IMR-90 (cell line): ENCODE results near the gene LYZL6. TPM values are rescaled to one million over a fixed set of nuclear protein-coding genes. Genes with fewer than 3 reads are reported as not detected.

ENCODE experiments used
- ATAC-seq: fragments of 200-7000 bp; cut with Tn5 transposase; 2 replicates; pipeline ENCODE4 v1.9.1; 2020; ENCODE audit warnings: low read depth, mild to moderate bottlenecking, moderate library complexity
- BruUV-seq: library from RNA; stranded (reverse); fragments of 400-500 nt; replicated peaks from 2 replicates; lab custom pipeline; 2021; lab: Mats Ljungman, UMichigan
- CTCF ChIA-PET: fragments of 300-600 bp; formaldehyde crosslinking; extraction: SDS; loops from one replicate; lab custom pipeline; 2021; ENCODE audit warnings: antibody characterized with exemption; lab: Yijun Ruan, JAX
- POLR2A ChIA-PET: fragments of 300-600 bp; sonication (Branson Sonifier 250); formaldehyde crosslinking; loops from one replicate; lab custom pipeline; 2022; ENCODE audit warnings: antibody characterized with exemption; ENCODE audit not compliant: unreplicated experiment; lab: Charles Lee
- DNase-seq: peaks from one replicate; pipeline ENCODE4 v3.0.0; 2013
- H2AFZ ChIP-seq: replicated peaks from 2 replicates; pipeline ENCODE3; 2013; ENCODE audit warnings: low read length, mild to moderate bottlenecking; ENCODE audit not compliant: poor library complexity
- H2AK5ac ChIP-seq: 2 replicates; pipeline ENCODE4 v1.6.1; 2013; ENCODE audit warnings: low read depth, low read length, inconsistent platforms
- H2AK9ac ChIP-seq: replicated peaks from 2 replicates; pipeline ENCODE3; 2013; ENCODE audit warnings: mild to moderate bottlenecking, low read depth, low read length, moderate library complexity; ENCODE audit not compliant: poor library complexity
- H2BK120ac ChIP-seq: 2 replicates; pipeline ENCODE4 v1.6.1; 2013; ENCODE audit warnings: low read depth, low read length, inconsistent platforms
- H2BK15ac ChIP-seq: 3 replicates; pipeline ENCODE4 v1.6.1; 2013; ENCODE audit warnings: low read depth, low read length, inconsistent platforms
- H2BK20ac ChIP-seq: 2 replicates; pipeline ENCODE4 v1.6.1; 2013; ENCODE audit warnings: low read depth, mild to moderate bottlenecking, inconsistent platforms, low read length, moderate library complexity
- H2BK5ac ChIP-seq: 2 replicates; pipeline ENCODE4 v1.6.1; 2013; ENCODE audit warnings: mild to moderate bottlenecking, low read depth, low read length, inconsistent platforms; ENCODE audit not compliant: poor library complexity, severe bottlenecking
- H3K14ac ChIP-seq: replicated peaks from 2 replicates; pipeline ENCODE4 v1.6.1; 2013; ENCODE audit warnings: low read depth, low read length, inconsistent platforms
- H3K18ac ChIP-seq: 2 replicates; pipeline ENCODE4 v1.6.1; 2013; ENCODE audit warnings: low read depth, low read length, control low read depth
- H3K23ac ChIP-seq: 2 replicates; pipeline ENCODE4 v1.6.1; 2013; ENCODE audit warnings: low read depth, low read length, inconsistent platforms
- H3K27ac ChIP-seq: 2 replicates; pipeline ENCODE4 v1.5.1; 2013; ENCODE audit warnings: mild to moderate bottlenecking, control low read depth, low read length; ENCODE audit not compliant: insufficient read depth
- H3K27me3 ChIP-seq: 2 replicates; pipeline ENCODE4 v1.6.1; 2013; ENCODE audit warnings: low read length; ENCODE audit not compliant: control insufficient read depth, insufficient read depth
- H3K36me3 ChIP-seq: 2 replicates; pipeline ENCODE4 v1.6.1; 2013; ENCODE audit warnings: low read length, mixed read lengths; ENCODE audit not compliant: control insufficient read depth, insufficient read depth
- H3K4ac ChIP-seq: 2 replicates; pipeline ENCODE4 v1.6.1; 2013; ENCODE audit warnings: low read depth, low read length, inconsistent platforms
- H3K4me1 ChIP-seq: 2 replicates; pipeline ENCODE4 v1.6.1; 2013; ENCODE audit warnings: low read length, mixed read lengths; ENCODE audit not compliant: control insufficient read depth, insufficient read depth
- H3K4me2 ChIP-seq: 2 replicates; pipeline ENCODE4 v1.6.1; 2013; ENCODE audit warnings: low read depth, mild to moderate bottlenecking, control low read depth, low read length, moderate library complexity
- H3K4me3 ChIP-seq: 2 replicates; pipeline ENCODE4 v1.5.1; 2013; ENCODE audit warnings: low read depth, mild to moderate bottlenecking, control low read depth, low read length, moderate library complexity; ENCODE audit not compliant: insufficient read depth
- H3K56ac ChIP-seq: 2 replicates; pipeline ENCODE4 v1.6.1; 2013; ENCODE audit warnings: low read length, inconsistent platforms; ENCODE audit not compliant: insufficient read depth; ENCODE audit errors: extremely low read depth
- H3K79me1 ChIP-seq, 2 experiments: 2 replicates each; pipeline ENCODE4 v1.6.1; 2013; ENCODE audit warnings: low read length in 2 of 2, inconsistent platforms in 1 of 2, low read depth in 1 of 2
- H3K9ac ChIP-seq: 2 replicates; pipeline ENCODE4 v1.6.1; 2013; ENCODE audit warnings: low read depth, low read length, control low read depth
- H3K9me1 ChIP-seq: 2 replicates; pipeline ENCODE4 v1.6.1; 2013; ENCODE audit warnings: low read length, inconsistent platforms; ENCODE audit not compliant: insufficient read depth
- H3K9me3 ChIP-seq: 2 replicates; pipeline ENCODE4 v1.6.1; 2013; ENCODE audit warnings: low read length; ENCODE audit not compliant: control insufficient read depth, insufficient read depth
- H4K20me1 ChIP-seq: 2 replicates; pipeline ENCODE4 v1.6.1; 2013; ENCODE audit warnings: low read length, inconsistent platforms; ENCODE audit not compliant: insufficient read depth
- H4K5ac ChIP-seq: 2 replicates; pipeline ENCODE4 v1.6.1; 2013; ENCODE audit warnings: mild to moderate bottlenecking, low read depth, low read length, control low read depth
- H4K8ac ChIP-seq, 2 experiments: 2 replicates each; pipeline ENCODE4 v1.6.1; 2013; ENCODE audit warnings: low read depth in 2 of 2, low read length in 2 of 2, control low read depth in 1 of 2, inconsistent platforms in 1 of 2
- H4K91ac ChIP-seq: 2 replicates; pipeline ENCODE4 v1.6.1; 2013; ENCODE audit warnings: low read depth, low read length, inconsistent platforms; ENCODE audit not compliant: insufficient read depth
- BHLHE40 ChIP-seq: fragments of 150-350 bp; IDR thresholded peaks from 2 replicates; pipeline ENCODE4 v1.6.1; 2016; ENCODE audit warnings: mild to moderate bottlenecking, low read depth, low read length
- CEBPB ChIP-seq: IDR thresholded peaks from 2 replicates; pipeline ENCODE4 v1.6.1; 2012; ENCODE audit warnings: low read depth, low read length, improper control_type of control experiment
- CHD1 ChIP-seq: IDR thresholded peaks from 2 replicates; pipeline ENCODE4 v1.6.1; 2012; ENCODE audit warnings: low read depth, low read length, improper control_type of control experiment
- CTCF ChIP-seq: conservative IDR thresholded peaks from 2 replicates; pipeline ENCODE4 v1.5.1; 2012; ENCODE audit warnings: mild to moderate bottlenecking, low read depth, low read length, improper control_type of control experiment
- ELK1 ChIP-seq: fragments of 150-350 bp; IDR thresholded peaks from 2 replicates; pipeline ENCODE4 v1.6.1; 2016; ENCODE audit warnings: low read depth, mild to moderate bottlenecking, low read length, moderate library complexity, borderline replicate concordance
- FOS ChIP-seq: fragments of 150-350 bp; IDR thresholded peaks from 2 replicates; pipeline ENCODE4 v1.6.1; 2016; ENCODE audit warnings: low read depth, low read length
- MAZ ChIP-seq: IDR thresholded peaks from 2 replicates; pipeline ENCODE4 v1.6.1; 2012; ENCODE audit warnings: low read depth, mild to moderate bottlenecking, low read length, improper control_type of control experiment, moderate library complexity, borderline replicate concordance
- MXI1 ChIP-seq: IDR thresholded peaks from 2 replicates; pipeline ENCODE4 v1.6.1; 2012; ENCODE audit warnings: low read depth, mild to moderate bottlenecking, low read length, moderate library complexity, borderline replicate concordance
- NFE2L2 ChIP-seq: fragments of 150-350 bp; IDR thresholded peaks from 2 replicates; pipeline ENCODE4 v1.6.1; 2016; ENCODE audit warnings: low read depth, mild to moderate bottlenecking, low read length
- POLR2A ChIP-seq: IDR thresholded peaks from 2 replicates; pipeline ENCODE4 v1.6.1; 2012; ENCODE audit warnings: mild to moderate bottlenecking, low read depth, low read length
- RCOR1 ChIP-seq: IDR thresholded peaks from 2 replicates; pipeline ENCODE4 v1.6.1; 2012; ENCODE audit warnings: mild to moderate bottlenecking, low read length, improper control_type of control experiment; ENCODE audit not compliant: insufficient replicate concordance
- RFX5 ChIP-seq: IDR thresholded peaks from 2 replicates; pipeline ENCODE4 v1.8.0; 2012; ENCODE audit warnings: low read depth, mild to moderate bottlenecking, low read length, moderate library complexity
- USF2 ChIP-seq: fragments of 150-350 bp; IDR thresholded peaks from 2 replicates; pipeline ENCODE4 v1.6.1; 2017; ENCODE audit warnings: mild to moderate bottlenecking, antibody characterized with exemption, low read length, low read depth
- WGBS, 2 experiments: methylation state at CpG; one replicate each; pipeline versions ENCODE4 v1.1.5 to v1.1.7; 2013; ENCODE audit warnings: missing lambda C conversion rate in 2 of 2; ENCODE audit not compliant: insufficient read length in 1 of 2; ENCODE audit errors: extremely low coverage in 2 of 2; 5-methylcytosine and 5-hydroxymethylcytosine counted together
- dilution Hi-C: fragments of 300-500 bp; cut with HindIII; formaldehyde crosslinking; loops from one replicate; pipeline ENCODE4 v1.14.3; 2018; ENCODE audit warnings: low sequenced_read_pairs; ENCODE audit not compliant: unreplicated experiment
- in situ Hi-C: fragments of 300-500 bp; cut with MboI; formaldehyde crosslinking; loops from 3 replicates; pipeline ENCODE4 v1.14.3; 2019; ENCODE audit warnings: low sequenced_read_pairs, inconsistent platforms, mixed read lengths
- intact Hi-C: fragments of 100-400 bp; cut with micrococcal nuclease; formaldehyde crosslinking; loops from 2 replicates; pipeline ENCODE4 v1.10.0; 2022
- polyA plus RNA-seq, 3 experiments: library from polyadenylated mRNA; depleted of rRNA; stranded (reverse); fragments of >200 nt; gene quantifications; 2 replicates each; pipeline ENCODE4 v1.2.3, GENCODE V29; 2012; ENCODE audit warnings: low replicate concordance in 1 of 3
- total RNA-seq: library from RNA; depleted of rRNA; stranded (reverse); fragments of >200 nt; gene quantifications from 2 replicates; pipeline ENCODE4 v1.2.3, GENCODE V29; 2012

LYZL6 gene
- total and polyA plus RNA-seq, 2 of the 4 experiments (the other 2 are of a cell fraction), result not detected

GRCh38 chr17:35981246-35981645 is 37.7 kb upstream of the LYZL6 start, which contains the start of gene CCL16:
TSS of gene CCL16 (minus strand) at chr17:35981497. CDS start at chr17:35981420, 77 bp downstream.
- H3K79me1 ChIP-seq, result no peaks in the 10 kb centered on the region
- H3K36me3 ChIP-seq, result no peaks in the 10 kb centered on the region
- H2AK9ac ChIP-seq, result no peak within 1 kb of the TSS
- BruUV-seq, result no TSS peak
- no peak within 1 kb of the TSS for H4K5ac ChIP-seq
- no peak within 1 kb of the TSS for H3K14ac ChIP-seq
- TF ChIP-seq RCOR1 (no peak), RFX5 (no peak), CEBPB (no peak), ELK1 (no peak), FOS (no peak), CTCF (no peak), MXI1 (no peak), NFE2L2 (no peak), USF2 (no peak), BHLHE40 (no peak), POLR2A (no peak), MAZ (no peak), CHD1 (no peak)
- no peak within 1 kb of the TSS for H2AFZ ChIP-seq
- H2BK20ac ChIP-seq, result no peak within 1 kb of the TSS
- H3K9me3 ChIP-seq, result no peaks in the 10 kb centered on the region
- H3K4me2 ChIP-seq, result no peak within 1 kb of the TSS
- no peak within 1 kb of the TSS for H3K56ac ChIP-seq
- no peaks in the 10 kb centered on the region for H3K9me1 ChIP-seq
- no peak within 1 kb of the TSS for H2BK120ac ChIP-seq
- no peaks in the 10 kb centered on the region for H3K4me1 ChIP-seq
- H3K9ac ChIP-seq, result no peak within 1 kb of the TSS
- no peak within 1 kb of the TSS for H4K91ac ChIP-seq
- POLR2A ChIA-PET, result no interaction called here
- no peak within 1 kb of the TSS for H2AK5ac ChIP-seq
- H3K4ac ChIP-seq, result no peak within 1 kb of the TSS
- no peak within 1 kb of the TSS for H3K4me3 ChIP-seq
- ATAC-seq (no peak), DNase-seq (no peak)
- dilution Hi-C loops, result no loop called here
- no peak within 1 kb of the TSS for H4K8ac ChIP-seq
- no peak within 1 kb of the TSS for H3K23ac ChIP-seq
- no peaks in the 10 kb centered on the region; the same call in 1 of the 2 replicates for H3K27me3 ChIP-seq
- no peak within 1 kb of the TSS for H2BK15ac ChIP-seq
- WGBS, 2 experiments, result no CpG with 5 or more reads among the region's 12 CpGs
- CTCF ChIA-PET, result no interaction called here
- in situ Hi-C loops, result no loop called here
- intact Hi-C loops, result no loop called here
- H3K27ac ChIP-seq, result no peak within 1 kb of the TSS
- H4K20me1 ChIP-seq, result no peaks in the 10 kb centered on the region
- H3K18ac ChIP-seq, result no peak within 1 kb of the TSS
- no peak within 1 kb of the TSS for H2BK5ac ChIP-seq
